ENCODE results near the gene KCNB1.

Gene KCNB1

DNA sequence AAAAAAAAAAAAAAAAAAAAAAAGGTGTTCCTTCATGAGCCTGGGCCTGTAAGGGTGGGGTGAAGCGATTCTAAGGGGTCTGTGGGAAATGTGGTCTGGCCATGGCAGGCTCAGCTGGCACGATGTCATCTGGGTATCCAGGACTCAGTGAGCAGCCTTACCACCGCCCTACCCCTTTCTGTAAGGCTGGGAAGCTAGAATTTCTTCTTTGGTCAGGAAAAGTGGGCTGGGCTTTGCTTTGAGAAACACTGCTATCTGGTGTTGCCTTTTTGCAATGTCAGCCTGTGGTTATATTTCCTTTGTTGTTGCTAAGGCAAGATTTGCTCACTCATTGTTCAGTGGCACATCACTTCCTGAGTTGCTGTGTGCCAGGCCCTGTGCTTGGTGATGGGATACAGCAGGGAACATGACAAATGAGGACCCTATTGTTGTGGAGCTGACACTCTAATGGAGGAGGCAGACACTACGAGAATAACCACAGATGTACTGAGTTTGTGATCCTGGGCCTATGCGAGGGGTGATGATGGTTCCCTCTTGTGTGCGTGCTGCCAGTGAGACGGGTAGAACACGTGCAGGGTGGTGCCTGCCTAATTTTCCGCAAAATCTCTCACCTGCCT is 158.7 kb downstream of the KCNB1 start:
- peak; percentile 70 for DNase-seq (ENCODE audit: low read depth)
- no peak overlapping the region for H3K4me3 ChIP-seq (ENCODE audit: low read depth, low read length)
- no peak for TF ChIP-seq MYC (IDR thresholded peaks at IDR 0.05; ENCODE audit: low read depth, low read length)
- TF ChIP-seq, protein P1, sequence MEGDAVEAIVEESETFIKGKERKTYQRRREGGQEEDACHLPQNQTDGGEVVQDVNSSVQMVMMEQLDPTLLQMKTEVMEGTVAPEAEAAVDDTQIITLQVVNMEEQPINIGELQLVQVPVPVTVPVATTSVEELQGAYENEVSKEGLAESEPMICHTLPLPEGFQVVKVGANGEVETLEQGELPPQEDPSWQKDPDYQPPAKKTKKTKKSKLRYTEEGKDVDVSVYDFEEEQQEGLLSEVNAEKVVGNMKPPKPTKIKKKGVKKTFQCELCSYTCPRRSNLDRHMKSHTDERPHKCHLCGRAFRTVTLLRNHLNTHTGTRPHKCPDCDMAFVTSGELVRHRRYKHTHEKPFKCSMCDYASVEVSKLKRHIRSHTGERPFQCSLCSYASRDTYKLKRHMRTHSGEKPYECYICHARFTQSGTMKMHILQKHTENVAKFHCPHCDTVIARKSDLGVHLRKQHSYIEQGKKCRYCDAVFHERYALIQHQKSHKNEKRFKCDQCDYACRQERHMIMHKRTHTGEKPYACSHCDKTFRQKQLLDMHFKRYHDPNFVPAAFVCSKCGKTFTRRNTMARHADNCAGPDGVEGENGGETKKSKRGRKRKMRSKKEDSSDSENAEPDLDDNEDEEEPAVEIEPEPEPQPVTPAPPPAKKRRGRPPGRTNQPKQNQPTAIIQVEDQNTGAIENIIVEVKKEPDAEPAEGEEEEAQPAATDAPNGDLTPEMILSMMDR (IDR thresholded peaks at IDR 0.05; ENCODE audit: low read depth, low read length), result peak; percentile 25
- TF ChIP-seq, protein P2, sequence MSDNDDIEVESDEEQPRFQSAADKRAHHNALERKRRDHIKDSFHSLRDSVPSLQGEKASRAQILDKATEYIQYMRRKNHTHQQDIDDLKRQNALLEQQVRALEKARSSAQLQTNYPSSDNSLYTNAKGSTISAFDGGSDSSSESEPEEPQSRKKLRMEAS (IDR thresholded peaks at IDR 0.05; ENCODE audit: low read depth, low read length), result 0 out of 2 replicates have a peak, but pooled peaks have one; percentile 19

DNA sequence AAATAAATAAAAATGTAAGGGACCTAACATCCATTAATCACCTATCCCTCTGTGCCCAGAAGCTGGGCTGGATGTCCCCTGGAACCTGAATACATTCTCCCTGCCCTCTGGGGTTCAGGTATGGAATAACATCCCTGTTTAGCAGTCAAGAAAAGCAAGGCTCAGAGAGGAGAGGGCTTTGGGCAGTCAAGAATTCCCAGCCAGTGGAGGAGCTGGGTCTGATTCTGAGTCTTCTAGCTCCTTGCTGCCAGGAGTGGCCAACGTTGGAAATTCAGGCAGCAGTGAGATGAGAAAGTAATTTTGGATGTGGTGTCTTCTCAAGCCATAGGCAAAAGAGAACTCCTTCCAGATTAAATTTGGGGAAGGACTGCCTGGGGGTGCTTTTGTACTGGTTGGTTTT is 162.0 kb downstream of the KCNB1 start:
- no peak for TF ChIP-seq POLR2A (IDR thresholded peaks at IDR 0.05; ENCODE audit: extremely low read depth, insufficient read length)
- TF ChIP-seq, protein P1 (IDR thresholded peaks at IDR 0.05; ENCODE audit: low read depth, low read length), result no peak
- no peak for TF ChIP-seq MYC (IDR thresholded peaks at IDR 0.05; ENCODE audit: low read depth, low read length)
- TF ChIP-seq, protein P2 (IDR thresholded peaks at IDR 0.05; ENCODE audit: low read depth, low read length), result no peak
- peak; percentile 28 for DNase-seq (ENCODE audit: low read depth)
- H3K4me3 ChIP-seq (ENCODE audit: low read depth, low read length), result no peak overlapping the region

DNA sequence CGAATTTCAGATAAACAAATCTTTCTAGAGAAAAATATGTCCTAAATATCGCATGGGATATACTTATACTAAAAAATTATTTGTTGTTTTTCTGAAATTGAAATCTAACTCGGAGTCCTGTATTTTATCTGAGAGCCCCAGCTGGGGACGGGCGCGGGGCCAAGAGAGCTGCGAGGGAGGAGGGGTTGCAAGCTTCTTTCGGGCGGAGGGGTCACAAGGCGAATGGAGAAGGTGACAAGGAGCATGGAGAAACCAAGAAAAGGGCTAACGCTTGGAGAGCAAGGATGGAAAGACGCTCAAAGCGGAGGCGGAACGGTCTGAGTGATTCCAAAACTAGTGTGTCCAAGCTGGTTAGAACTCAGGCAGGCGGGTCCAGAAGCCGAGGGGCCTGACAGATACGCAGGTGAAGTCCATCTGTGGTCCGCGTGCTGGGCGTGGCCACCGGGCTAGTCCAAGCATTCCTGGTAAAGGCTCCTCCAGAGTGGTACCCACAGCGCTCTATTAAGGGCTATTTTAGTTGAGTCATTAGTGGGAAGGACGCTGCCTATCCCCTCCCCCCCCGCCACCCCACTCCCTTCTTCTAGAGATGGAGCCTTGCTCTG is 163.2 kb downstream of the KCNB1 start:
- no peak for DNase-seq (ENCODE audit: low read depth)
- H3K4me3 ChIP-seq (ENCODE audit: low read depth, low read length), result no peak overlapping the region

DNA sequence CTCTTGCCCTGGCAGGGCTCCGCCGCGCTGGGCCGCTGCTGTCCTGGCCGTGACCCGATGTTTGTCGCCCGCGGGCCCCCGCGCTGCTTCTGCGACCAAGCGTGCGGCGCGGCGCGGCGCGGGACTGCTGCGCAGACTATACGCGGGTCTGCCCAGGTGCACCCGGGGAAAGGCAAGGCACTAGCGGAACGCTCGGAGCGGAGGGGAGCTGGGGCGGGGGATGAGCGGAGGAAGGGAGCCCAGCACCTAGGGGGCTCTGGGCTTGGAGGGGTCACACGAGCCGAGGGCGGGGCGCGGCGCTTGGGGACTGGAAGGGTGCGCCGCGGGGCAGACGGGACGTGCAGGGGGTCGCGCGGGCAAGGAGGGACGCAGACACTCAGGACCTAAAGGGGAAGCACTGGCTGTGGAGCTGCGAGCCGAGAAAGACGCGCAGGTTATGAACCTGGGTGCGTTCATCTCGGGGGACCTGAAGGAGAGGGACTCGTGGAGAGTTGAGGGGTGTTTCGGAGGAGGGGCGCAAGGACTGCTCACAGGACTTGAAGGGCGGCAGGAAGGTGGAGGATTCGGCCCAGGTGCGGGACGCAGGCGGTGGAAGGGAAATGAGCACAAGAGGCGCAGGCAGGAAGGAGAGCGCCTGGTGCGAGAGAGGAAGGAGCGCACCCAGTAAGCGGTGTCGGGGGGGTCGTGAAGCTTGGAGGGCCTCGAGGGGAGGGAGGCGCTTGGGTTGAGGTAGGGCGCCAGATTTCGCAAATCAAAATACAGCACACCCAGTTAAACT is 163.8 kb downstream of the KCNB1 start:
- DNase-seq (ENCODE audit: low read depth), result no peak
- no peak overlapping the region for H3K4me3 ChIP-seq (ENCODE audit: low read depth, low read length)
- TF ChIP-seq MYC (IDR thresholded peaks at IDR 0.05; ENCODE audit: low read depth, low read length) (no peak), POLR2A (IDR thresholded peaks at IDR 0.05; ENCODE audit: extremely low read depth, insufficient read length) (no peak)

More for the DNA sequence above, 163.2 kb downstream of the KCNB1 start:
- no peak for TF ChIP-seq POLR2A (IDR thresholded peaks at IDR 0.05; ENCODE audit: extremely low read depth, insufficient read length)

DNA sequence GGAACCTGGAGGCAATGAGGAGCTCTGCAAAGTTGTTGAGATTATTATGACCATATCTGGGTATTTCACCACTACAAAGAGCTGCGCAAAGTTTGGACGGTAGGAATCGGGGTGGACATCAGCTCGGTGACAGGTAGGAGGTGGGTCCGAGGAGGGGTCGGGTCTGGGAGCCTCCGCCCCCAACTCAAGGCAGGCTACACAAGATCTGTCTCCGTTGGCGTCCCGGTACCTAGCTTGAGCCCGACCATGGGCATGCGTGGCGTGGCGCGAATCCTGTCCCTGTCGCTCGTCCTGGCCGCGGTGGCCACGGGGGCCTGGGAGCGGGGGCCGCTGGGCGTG is 164.4 kb downstream of the KCNB1 start:
- no peak for DNase-seq (ENCODE audit: low read depth)
- no peak overlapping the region for H3K4me3 ChIP-seq (ENCODE audit: low read depth, low read length)
- TF ChIP-seq MYC (IDR thresholded peaks at IDR 0.05; ENCODE audit: low read depth, low read length), result no peak
- TF ChIP-seq POLR2A (IDR thresholded peaks at IDR 0.05; ENCODE audit: extremely low read depth, insufficient read length), result no peak
- TF ChIP-seq, protein P2 (IDR thresholded peaks at IDR 0.05; ENCODE audit: low read depth, low read length), result no peak
- TF ChIP-seq, protein P1 (IDR thresholded peaks at IDR 0.05; ENCODE audit: low read depth, low read length), result no peak

DNA sequence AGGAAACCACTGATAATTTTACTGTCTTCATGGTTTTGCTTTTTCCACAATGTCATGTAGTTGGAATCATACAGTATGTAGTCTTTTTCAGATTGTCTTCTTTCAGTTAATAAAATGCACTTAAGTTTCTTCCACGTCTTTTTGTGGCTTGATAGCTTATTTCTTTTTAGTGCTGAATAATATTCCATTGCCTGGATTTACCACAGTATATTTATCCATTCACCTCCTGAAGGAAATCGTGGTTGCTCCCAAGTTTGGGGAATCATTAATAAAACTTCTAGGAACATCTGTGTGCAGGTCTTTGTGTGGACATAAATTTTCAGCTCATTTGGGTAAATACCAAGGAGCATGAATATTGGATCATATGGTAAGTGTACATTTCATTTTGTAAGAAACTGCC is 165.8 kb downstream of the KCNB1 start:
- DNase-seq (ENCODE audit: low read depth), result no peak
- no peak for TF ChIP-seq POLR2A (IDR thresholded peaks at IDR 0.05; ENCODE audit: extremely low read depth, insufficient read length)
- no peak for TF ChIP-seq MYC (IDR thresholded peaks at IDR 0.05; ENCODE audit: low read depth, low read length)
- TF ChIP-seq, protein P2 (IDR thresholded peaks at IDR 0.05; ENCODE audit: low read depth, low read length), result no peak
- TF ChIP-seq, protein P1 (IDR thresholded peaks at IDR 0.05; ENCODE audit: low read depth, low read length), result no peak
- no peak overlapping the region for H3K4me3 ChIP-seq (ENCODE audit: low read depth, low read length)

Measured in NB4 (cell line).